Measurements from ENCODE around the gene FAM171A2.

Gene FAM171A2

DNA sequence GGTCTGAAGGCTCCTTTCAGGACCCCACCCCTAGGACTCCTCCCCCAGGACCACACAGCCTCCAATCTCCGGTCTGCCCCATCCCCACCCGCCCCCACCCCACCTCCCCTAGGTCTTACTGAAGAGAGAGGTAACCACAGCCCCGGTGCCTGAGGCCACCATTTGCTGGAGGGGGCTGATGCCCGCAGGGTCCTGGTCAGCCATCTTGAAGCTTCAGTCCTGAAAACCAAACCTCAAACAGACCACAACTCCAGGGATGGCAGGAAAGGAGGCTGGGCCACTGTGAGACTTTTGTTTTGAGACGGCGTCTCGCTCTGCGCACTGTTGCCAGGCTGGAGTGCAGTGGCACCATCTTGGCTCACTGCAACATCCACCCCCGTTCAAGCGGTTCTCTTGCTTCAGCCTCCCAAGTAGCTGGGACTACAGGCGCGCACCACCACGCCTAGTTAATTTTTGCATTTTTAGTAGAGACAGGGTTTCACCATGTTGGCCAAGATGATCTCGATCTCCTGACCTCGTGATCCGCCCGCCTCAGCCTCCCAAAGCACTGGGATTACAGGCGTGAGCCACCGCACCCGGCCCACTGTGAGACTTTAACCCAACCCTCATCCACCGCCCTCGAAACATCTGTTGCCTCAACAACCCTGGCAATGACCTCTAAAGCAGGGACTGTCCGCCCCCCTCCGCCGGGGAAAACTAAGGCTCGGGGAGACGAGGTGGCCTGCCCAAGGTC lies 40.1 kb downstream of the FAM171A2 start:
- H2AFZ ChIP-seq (ENCODE audit: low read length): no peak overlapping the region
- no peak overlapping the region for H3K27ac ChIP-seq (ENCODE audit: low read depth, low read length, poor library complexity, severe bottlenecking)
- H3K4me1 ChIP-seq (ENCODE audit: insufficient read depth, low read length, severe bottlenecking): peaks cover 19% of the 10 kb centered on the region
- H3F3A ChIP-seq (ENCODE audit: insufficient read depth, low read length): no peaks in the 10 kb centered on the region; the same call in 1 of the 2 replicates
- no peaks in the 10 kb centered on the region for H3K79me2 ChIP-seq (ENCODE audit: insufficient read depth, low read length)
- no peaks in the 10 kb centered on the region for H3K9me3 ChIP-seq (ENCODE audit: low read length)
- H3K9me2 ChIP-seq (ENCODE audit: low read depth, low read length): no peaks in the 10 kb centered on the region
- H3K4me2 ChIP-seq (ENCODE audit: low read length): peak overlapping the region; percentile 98
- no peaks in the 10 kb centered on the region for H4K20me1 ChIP-seq (ENCODE audit: insufficient read depth, low read length)
- TF ChIP-seq, protein P1, sequence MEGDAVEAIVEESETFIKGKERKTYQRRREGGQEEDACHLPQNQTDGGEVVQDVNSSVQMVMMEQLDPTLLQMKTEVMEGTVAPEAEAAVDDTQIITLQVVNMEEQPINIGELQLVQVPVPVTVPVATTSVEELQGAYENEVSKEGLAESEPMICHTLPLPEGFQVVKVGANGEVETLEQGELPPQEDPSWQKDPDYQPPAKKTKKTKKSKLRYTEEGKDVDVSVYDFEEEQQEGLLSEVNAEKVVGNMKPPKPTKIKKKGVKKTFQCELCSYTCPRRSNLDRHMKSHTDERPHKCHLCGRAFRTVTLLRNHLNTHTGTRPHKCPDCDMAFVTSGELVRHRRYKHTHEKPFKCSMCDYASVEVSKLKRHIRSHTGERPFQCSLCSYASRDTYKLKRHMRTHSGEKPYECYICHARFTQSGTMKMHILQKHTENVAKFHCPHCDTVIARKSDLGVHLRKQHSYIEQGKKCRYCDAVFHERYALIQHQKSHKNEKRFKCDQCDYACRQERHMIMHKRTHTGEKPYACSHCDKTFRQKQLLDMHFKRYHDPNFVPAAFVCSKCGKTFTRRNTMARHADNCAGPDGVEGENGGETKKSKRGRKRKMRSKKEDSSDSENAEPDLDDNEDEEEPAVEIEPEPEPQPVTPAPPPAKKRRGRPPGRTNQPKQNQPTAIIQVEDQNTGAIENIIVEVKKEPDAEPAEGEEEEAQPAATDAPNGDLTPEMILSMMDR (IDR thresholded peaks at IDR 0.05; ENCODE audit: low read length): no peak
- TF ChIP-seq EZH2 (IDR thresholded peaks at IDR 0.05; ENCODE audit: borderline replicate concordance, low read length): no peak
- no peaks in the 10 kb centered on the region for H3K27me3 ChIP-seq (ENCODE audit: insufficient read depth, low read length)
- H3K4me3 ChIP-seq (ENCODE audit: low read depth, low read length, poor library complexity, severe bottlenecking): peak overlapping the region; percentile 99
- peak overlapping the region; percentile 98 for H3K9ac ChIP-seq (ENCODE audit: low read length)
- peaks cover 32% of the 10 kb centered on the region for H3K36me3 ChIP-seq (ENCODE audit: insufficient read depth, low read length)

DNA sequence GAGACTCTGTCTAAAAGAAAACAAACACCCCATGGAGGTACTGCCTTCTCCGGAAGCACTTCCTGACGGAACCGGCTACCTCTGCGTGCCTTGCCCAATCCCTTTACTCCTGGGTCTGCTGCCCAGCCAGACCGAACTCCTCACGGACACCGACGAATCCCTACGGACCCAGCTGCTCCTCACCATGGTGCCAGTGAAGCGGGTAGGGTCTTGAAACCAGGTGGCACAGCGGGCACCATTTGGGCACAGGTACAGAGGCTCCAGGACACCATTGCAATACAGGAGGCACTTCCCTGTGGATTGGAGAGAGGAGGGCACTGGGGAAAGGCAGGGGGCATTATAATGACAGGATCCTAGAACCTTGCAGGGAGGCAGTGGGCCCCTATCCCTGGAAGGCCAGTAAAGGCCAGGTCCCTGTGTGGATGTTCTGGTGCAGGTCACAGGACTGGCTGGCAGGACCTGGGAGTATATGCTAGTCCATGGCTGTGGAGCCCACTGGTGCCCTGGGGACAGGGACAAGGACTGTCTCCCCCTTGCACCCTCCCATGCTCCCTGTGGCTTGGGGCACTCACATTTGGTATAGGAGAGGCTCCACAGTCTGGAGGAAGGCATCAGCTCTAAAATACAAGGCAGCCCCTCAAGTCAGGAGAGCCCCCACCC lies 41.3 kb downstream of the FAM171A2 start:
- Histone ChIP-seq H3K9ac (ENCODE audit: low read length) (no peak overlapping the region), H3K4me3 (ENCODE audit: low read depth, low read length, poor library complexity, severe bottlenecking) (no peak overlapping the region), H4K20me1 (ENCODE audit: insufficient read depth, low read length) (no peaks in the 10 kb centered on the region), H3K79me2 (ENCODE audit: insufficient read depth, low read length) (no peaks in the 10 kb centered on the region), H3K27ac (ENCODE audit: low read depth, low read length, poor library complexity, severe bottlenecking) (no peak overlapping the region), H3K36me3 (ENCODE audit: insufficient read depth, low read length) (peaks cover 32% of the 10 kb centered on the region), H2AFZ (ENCODE audit: low read length) (no peak overlapping the region), H3K27me3 (ENCODE audit: insufficient read depth, low read length) (no peaks in the 10 kb centered on the region), H3K9me2 (ENCODE audit: low read depth, low read length) (no peaks in the 10 kb centered on the region), H3K4me2 (ENCODE audit: low read length) (no peak overlapping the region), H3F3A (ENCODE audit: insufficient read depth, low read length) (no peaks in the 10 kb centered on the region), H3K4me1 (ENCODE audit: insufficient read depth, low read length, severe bottlenecking) (peaks cover 8% of the 10 kb centered on the region), H3K9me3 (ENCODE audit: low read length) (no peaks in the 10 kb centered on the region)
- TF ChIP-seq, protein P1 (IDR thresholded peaks at IDR 0.05; ENCODE audit: low read length): no peak
- no peak for TF ChIP-seq EZH2 (IDR thresholded peaks at IDR 0.05; ENCODE audit: borderline replicate concordance, low read length)

- Histone ChIP-seq H3K9me2 (ENCODE audit: low read depth, low read length) (no peaks in the 10 kb centered on the region), H3K9me3 (ENCODE audit: low read length) (no peaks in the 10 kb centered on the region), H3K27ac (ENCODE audit: low read depth, low read length, poor library complexity, severe bottlenecking) (no peak overlapping the region), H3K9ac (ENCODE audit: low read length) (no peak overlapping the region), H3F3A (ENCODE audit: insufficient read depth, low read length) (no peaks in the 10 kb centered on the region), H3K4me2 (ENCODE audit: low read length) (no peak overlapping the region), H2AFZ (ENCODE audit: low read length) (no peak overlapping the region), H3K36me3 (ENCODE audit: insufficient read depth, low read length) (peaks cover 32% of the 10 kb centered on the region), H3K79me2 (ENCODE audit: insufficient read depth, low read length) (no peaks in the 10 kb centered on the region), H3K27me3 (ENCODE audit: insufficient read depth, low read length) (no peaks in the 10 kb centered on the region), H3K4me1 (ENCODE audit: insufficient read depth, low read length, severe bottlenecking) (peaks cover 8% of the 10 kb centered on the region), H4K20me1 (ENCODE audit: insufficient read depth, low read length) (no peaks in the 10 kb centered on the region), H3K4me3 (ENCODE audit: low read depth, low read length, poor library complexity, severe bottlenecking) (no peak overlapping the region)
- TF ChIP-seq, protein P1 (IDR thresholded peaks at IDR 0.05; ENCODE audit: low read length): no peak
- TF ChIP-seq EZH2 (IDR thresholded peaks at IDR 0.05; ENCODE audit: borderline replicate concordance, low read length): no peak
Observed at GRCh38 chr17:44321246-44322120, 42.2 kb downstream of the FAM171A2 start.
